Activated CD4-positive, alpha-beta T cell treated with anti-CD3 and anti-CD28 coated beads for 36 hours (primary cell): ENCODE results near the gene TLR1. TPM values are rescaled to one million over a fixed set of nuclear protein-coding genes. Genes with fewer than 3 reads are reported as not detected.

Source experiments
- ATAC-seq: fragments of 200-7000 bp; cut with Tn5 transposase; one replicate; pipeline ENCODE4 v1.10.0; 2021; ENCODE audit warnings: mild to moderate bottlenecking, moderate library complexity
- CTCF ChIA-PET: fragments of 350-600 bp; sonication (Branson Sonifier 250); formaldehyde crosslinking; loops from one replicate; lab custom pipeline; 2021; ENCODE audit warnings: antibody characterized with exemption; lab: Charles Lee
- POLR2A ChIA-PET: fragments of 350-600 bp; sonication (Branson Sonifier 250); formaldehyde crosslinking; loops from one replicate; lab custom pipeline; 2021; ENCODE audit warnings: antibody characterized with exemption, inconsistent platforms; lab: Charles Lee
- DNase-seq: peaks from one replicate; pipeline ENCODE4 v3.0.0-alpha.2; 2020
- H3K27ac Mint-ChIP-seq: one replicate; pipeline ENCODE4 v1.8.0; 2021; ENCODE audit warnings: mixed read lengths
- H3K27me3 Mint-ChIP-seq: one replicate; pipeline ENCODE4 v1.8.0; 2021; ENCODE audit warnings: mixed read lengths
- H3K36me3 Mint-ChIP-seq: one replicate; pipeline ENCODE4 v1.8.0; 2021; ENCODE audit warnings: low read depth, mixed read lengths
- H3K4me1 Mint-ChIP-seq: one replicate; pipeline ENCODE4 v1.8.0; 2021; ENCODE audit warnings: mixed read lengths
- H3K4me3 Mint-ChIP-seq: one replicate; pipeline ENCODE4 v1.8.0; 2021; ENCODE audit warnings: mild to moderate bottlenecking, moderate library complexity, mixed read lengths
- H3K9me3 Mint-ChIP-seq: one replicate; pipeline ENCODE4 v1.8.0; 2021; ENCODE audit warnings: low read depth, mixed read lengths
- intact Hi-C, 2 experiments: fragments of 100-400 bp; cut with DNase I in 1 of 2; cut with micrococcal nuclease in 1 of 2; formaldehyde crosslinking; loops; one replicate each; pipeline versions ENCODE4 v1.14.2 to v1.15.1; 2022 to 2024; cut with DNase I, micrococcal nuclease
- total RNA-seq, 2 experiments: library from RNA; stranded (reverse); gene quantifications; one replicate each; pipeline ENCODE4 v1.2.3, GENCODE V29; 2021

The TLR1 gene, protein sequence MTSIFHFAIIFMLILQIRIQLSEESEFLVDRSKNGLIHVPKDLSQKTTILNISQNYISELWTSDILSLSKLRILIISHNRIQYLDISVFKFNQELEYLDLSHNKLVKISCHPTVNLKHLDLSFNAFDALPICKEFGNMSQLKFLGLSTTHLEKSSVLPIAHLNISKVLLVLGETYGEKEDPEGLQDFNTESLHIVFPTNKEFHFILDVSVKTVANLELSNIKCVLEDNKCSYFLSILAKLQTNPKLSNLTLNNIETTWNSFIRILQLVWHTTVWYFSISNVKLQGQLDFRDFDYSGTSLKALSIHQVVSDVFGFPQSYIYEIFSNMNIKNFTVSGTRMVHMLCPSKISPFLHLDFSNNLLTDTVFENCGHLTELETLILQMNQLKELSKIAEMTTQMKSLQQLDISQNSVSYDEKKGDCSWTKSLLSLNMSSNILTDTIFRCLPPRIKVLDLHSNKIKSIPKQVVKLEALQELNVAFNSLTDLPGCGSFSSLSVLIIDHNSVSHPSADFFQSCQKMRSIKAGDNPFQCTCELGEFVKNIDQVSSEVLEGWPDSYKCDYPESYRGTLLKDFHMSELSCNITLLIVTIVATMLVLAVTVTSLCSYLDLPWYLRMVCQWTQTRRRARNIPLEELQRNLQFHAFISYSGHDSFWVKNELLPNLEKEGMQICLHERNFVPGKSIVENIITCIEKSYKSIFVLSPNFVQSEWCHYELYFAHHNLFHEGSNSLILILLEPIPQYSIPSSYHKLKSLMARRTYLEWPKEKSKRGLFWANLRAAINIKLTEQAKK
- total RNA-seq: 1 to 10 TPM; 1.5 to 1.7 TPM

DNA sequence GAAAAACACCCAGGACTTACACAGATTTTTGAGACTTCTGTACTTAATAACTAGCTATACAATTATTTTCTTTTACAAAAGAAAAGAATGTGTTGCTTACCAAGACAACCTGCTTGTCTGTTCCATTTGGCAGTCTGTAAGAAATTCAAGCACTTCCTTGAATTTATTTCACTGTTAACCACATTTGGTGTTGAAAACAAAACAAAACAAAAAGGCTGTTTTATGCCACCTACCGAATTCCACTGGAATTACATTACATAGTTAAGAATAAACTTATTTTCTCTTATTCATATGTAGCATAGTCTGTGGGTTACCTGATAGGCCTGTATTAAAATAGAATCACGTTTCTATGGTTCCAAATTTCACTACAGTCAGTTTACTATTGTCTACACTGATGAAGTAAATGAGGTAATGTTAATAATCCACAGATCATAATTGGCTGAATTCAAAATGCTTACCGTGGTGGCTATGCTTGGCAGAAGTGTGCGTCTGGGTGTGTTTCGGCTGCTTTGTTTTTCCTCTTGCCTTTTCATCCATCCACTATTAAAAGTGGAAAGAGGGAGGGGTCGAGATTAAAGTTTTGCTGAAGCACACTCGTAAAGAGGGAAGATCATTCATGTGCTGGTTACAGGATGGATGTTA lies at the start of gene TLR1:
TSS of gene TLR1 (minus strand) at position 138 of the 642 bp plus-strand sequence. CDS start 5,960 bp downstream, outside the sequence.
- H3K27me3 Mint-ChIP-seq: no peaks in the 10 kb centered on the region
- ATAC-seq: peak; percentile 82
- peaks cover 20% of the 10 kb centered on the region for H3K9me3 Mint-ChIP-seq
- H3K4me3 Mint-ChIP-seq: peak within 1 kb of the TSS; percentile 64
- ChIA-PET POLR2A (no interaction called here), CTCF (interaction anchor here (0.5 to 4.4 kb wide), 30 partner anchors 8 to 589 kb away, joined by 3 to 41 read pairs (median 4); partner anchors contain the start of genes TLR10, TLR6 and WDR19)
- intact Hi-C loops: loop anchor here (1.0 to 2.0 kb wide), 4 partner anchors 45 to 52 kb away; partner anchors contain the start of gene TLR6 (in 2 of the 2)
- DNase-seq: no peak
- peak within 1 kb of the TSS; percentile 88 for H3K27ac Mint-ChIP-seq
- H3K36me3 Mint-ChIP-seq: peaks cover 27% of the 10 kb centered on the region
- peaks cover 24% of the 10 kb centered on the region for H3K4me1 Mint-ChIP-seq

DNA sequence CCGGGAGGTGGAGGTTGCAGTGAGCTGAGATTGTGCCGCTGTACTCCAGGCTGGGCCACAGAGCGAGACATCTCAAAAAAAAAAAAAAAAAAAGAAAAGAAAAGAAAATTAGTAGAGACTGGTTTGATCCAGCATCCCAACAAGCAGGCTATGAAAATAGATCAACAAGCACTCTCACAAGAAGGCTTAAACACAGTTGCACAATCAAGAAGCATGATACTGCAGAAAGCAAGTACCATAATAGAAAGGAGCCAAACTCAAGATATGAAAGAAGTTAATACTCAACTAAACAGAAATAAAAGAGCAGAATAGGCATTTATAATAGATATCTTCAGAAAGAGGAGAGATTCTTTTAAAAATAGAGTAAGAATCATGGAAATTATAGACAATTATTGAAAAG lies 41.4 kb upstream of the TLR1 start:
- no peak for DNase-seq
- intact Hi-C loops: no loop called here
- Mint-ChIP-seq H3K9me3 (peaks cover 17% of the 10 kb centered on the region), H3K4me1 (no peaks in the 10 kb centered on the region), H3K4me3 (no peak overlapping the region), H3K27me3 (no peaks in the 10 kb centered on the region), H3K27ac (no peak overlapping the region), H3K36me3 (peaks cover 4% of the 10 kb centered on the region)
- ChIA-PET POLR2A (no interaction called here), CTCF (interaction anchor here (0.5 to 1.6 kb wide), 4 partner anchors 10 to 397 kb away, joined by 4 to 7 read pairs (median 6); no protein-coding TSS in a partner anchor)
- no peak for ATAC-seq

DNA sequence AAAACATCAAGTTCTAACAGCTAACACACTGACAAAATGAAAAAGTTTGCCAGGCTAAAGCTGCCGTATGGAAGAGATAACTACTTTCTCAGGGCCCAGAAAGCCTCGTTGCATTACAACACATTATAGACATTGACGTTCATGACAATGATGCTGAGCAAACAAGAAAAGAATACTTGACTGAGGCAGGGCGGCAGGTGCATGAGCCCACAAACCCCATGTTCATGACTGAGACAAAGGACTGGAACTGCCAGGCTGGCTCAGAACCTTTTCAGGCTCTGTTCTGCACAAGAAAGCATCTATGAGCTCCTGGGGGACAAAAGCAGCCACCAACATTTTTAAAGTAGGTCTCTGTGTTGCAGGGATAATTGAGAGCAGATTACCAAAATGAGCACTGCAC lies 38.4 kb upstream of the TLR1 start:
- ChIA-PET CTCF (interaction anchor here (1.1 kb wide), 1 partner anchor 84 kb away, joined by 5 read pairs; no protein-coding TSS in a partner anchor), POLR2A (interaction anchor here (0.7 kb wide), 1 partner anchor 679 kb away, joined by 4 read pairs; no protein-coding TSS in a partner anchor)
- no peaks in the 10 kb centered on the region for H3K36me3 Mint-ChIP-seq
- no peaks in the 10 kb centered on the region for H3K27me3 Mint-ChIP-seq
- ATAC-seq (no peak), DNase-seq (no peak)
- no peak overlapping the region for H3K27ac Mint-ChIP-seq
- peaks cover 7% of the 10 kb centered on the region for H3K4me1 Mint-ChIP-seq
- H3K4me3 Mint-ChIP-seq: no peak overlapping the region
- intact Hi-C loops: no loop called here
- H3K9me3 Mint-ChIP-seq: peaks cover 1% of the 10 kb centered on the region

DNA sequence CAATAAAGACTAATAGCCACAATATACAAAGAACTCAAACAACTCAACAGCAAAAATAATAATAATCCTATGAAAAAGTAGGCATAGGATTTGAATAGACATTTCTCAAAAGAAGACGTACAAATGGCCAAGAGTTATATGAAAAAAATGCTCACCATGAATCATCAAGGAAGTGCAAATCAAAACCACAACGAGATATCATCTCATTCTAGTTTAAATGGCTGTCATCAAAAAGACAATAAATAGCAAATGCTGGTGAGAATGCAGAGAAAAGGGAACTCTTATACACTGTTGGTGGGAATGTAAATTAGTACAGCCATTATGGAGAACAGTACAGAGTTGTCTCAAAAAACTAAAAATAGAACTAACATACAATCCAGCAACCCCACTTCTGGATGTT lies 33.3 kb upstream of the TLR1 start:
- POLR2A ChIA-PET: no interaction called here

DNA sequence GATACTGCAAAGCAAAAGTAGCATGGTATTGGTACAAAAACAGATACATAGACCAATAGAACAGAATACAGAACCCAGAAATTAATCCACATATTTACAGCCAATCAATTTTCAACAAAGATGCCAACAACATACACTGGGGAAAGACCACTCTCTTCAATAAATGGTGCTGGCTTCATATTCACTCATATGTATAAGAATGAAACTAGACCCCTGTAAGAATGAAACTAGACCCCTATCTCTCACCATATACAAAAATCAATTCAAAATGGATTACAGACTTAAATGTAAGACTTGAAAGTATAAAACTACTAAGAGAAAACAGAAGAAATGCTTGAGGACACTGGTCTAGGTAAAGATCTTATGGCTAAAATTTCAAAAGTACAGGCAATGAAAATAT lies 32.7 kb upstream of the TLR1 start:
- POLR2A ChIA-PET: no interaction called here
- Mint-ChIP-seq H3K27ac (no peak overlapping the region), H3K4me1 (peaks cover 17% of the 10 kb centered on the region), H3K27me3 (no peaks in the 10 kb centered on the region), H3K4me3 (no peak overlapping the region), H3K9me3 (peaks cover 11% of the 10 kb centered on the region), H3K36me3 (peaks cover 7% of the 10 kb centered on the region)
- DNase-seq: no peak
- intact Hi-C loops: no loop called here
- CTCF ChIA-PET: interaction anchor here (1.1 kb wide), 1 partner anchor 55 kb away, joined by 4 read pairs; the partner anchor contains the start of gene TLR10
- peak; percentile 44 for ATAC-seq

More for the DNA sequence above, 33.3 kb upstream of the TLR1 start:
- CTCF ChIA-PET: interaction anchor here (0.6 to 1.2 kb wide), 2 partner anchors 18 to 23 kb away, joined by 4 to 5 read pairs; no protein-coding TSS in a partner anchor
- H3K36me3 Mint-ChIP-seq: peaks cover 7% of the 10 kb centered on the region
- no peaks in the 10 kb centered on the region for H3K27me3 Mint-ChIP-seq
- peak; percentile 64 for ATAC-seq
- peaks cover 11% of the 10 kb centered on the region for H3K9me3 Mint-ChIP-seq
- intact Hi-C loops: no loop called here
- H3K4me1 Mint-ChIP-seq: peaks cover 17% of the 10 kb centered on the region
- no peak for DNase-seq
- H3K27ac Mint-ChIP-seq: no peak overlapping the region
- H3K4me3 Mint-ChIP-seq: no peak overlapping the region

DNA sequence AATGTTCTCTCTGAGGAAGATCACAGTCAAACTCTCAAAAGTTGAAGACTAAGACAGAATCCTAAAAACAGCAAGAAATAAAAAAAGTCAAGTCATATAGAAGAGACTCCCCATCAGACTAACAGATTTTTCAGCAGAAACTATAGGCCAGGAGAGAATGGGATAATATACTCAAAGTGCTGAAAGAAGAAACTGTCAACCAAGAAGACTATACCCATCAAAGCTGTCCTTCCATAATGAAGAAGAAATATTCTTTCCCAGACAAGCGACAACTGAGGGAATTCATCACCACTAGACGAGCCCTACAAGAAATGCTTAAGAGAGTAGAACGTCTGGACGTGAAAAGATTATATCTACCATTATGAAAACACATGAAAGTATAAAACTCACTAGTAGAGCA lies 30.0 kb upstream of the TLR1 start:
- Mint-ChIP-seq H3K27ac (no peak overlapping the region), H3K36me3 (peaks cover 7% of the 10 kb centered on the region), H3K9me3 (peaks cover 11% of the 10 kb centered on the region), H3K4me1 (peaks cover 17% of the 10 kb centered on the region), H3K27me3 (no peaks in the 10 kb centered on the region), H3K4me3 (no peak overlapping the region)
- intact Hi-C loops: no loop called here
- ATAC-seq (no peak), DNase-seq (no peak)
- ChIA-PET POLR2A (no interaction called here), CTCF (interaction anchor here (1.0 to 1.5 kb wide), 5 partner anchors 10 to 76 kb away, joined by 3 to 4 read pairs (median 3); partner anchors contain the start of gene TLR1)

DNA sequence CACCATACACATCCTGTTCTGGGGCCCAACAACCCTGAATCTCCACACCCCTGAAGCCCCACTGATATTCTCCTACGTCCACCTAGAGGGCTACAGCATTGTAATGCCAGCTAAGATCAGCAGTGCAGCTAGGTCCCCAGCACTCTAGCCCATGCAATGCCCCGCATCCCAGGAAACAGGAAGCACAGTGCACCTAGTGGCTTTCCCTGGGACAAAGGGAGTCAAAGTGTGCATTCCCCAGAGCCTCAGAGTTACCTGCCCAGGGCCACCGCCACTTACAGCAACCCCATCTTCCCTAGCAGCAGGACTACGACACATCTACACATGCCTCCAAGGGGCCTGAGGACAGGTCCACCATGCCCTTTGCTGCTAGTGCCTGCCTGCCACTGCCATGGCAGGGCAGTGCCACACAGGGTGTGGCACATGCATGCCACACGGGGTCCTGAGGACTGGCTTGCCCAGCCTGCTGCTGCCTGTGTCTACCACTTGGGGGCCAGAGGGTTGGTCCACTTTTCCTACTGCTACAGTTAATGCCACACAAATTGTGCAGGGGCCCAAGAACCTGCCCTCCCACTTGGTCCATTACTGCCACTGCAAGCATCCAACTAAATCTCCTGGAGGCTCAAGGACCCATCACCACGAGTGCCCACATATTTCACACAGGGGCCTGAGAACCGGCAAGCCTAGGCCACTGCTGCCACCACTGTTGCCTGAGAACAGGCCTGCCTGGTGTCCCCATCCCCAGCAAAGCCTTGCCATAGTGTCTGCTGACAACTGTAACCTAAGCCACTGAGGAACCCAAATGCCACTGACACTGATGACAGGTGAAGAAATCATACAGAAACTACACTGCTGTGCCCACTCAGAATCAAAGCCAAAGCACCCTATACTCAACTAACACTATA lies 28.3 kb upstream of the TLR1 start:
- H3K9me3 Mint-ChIP-seq: peaks cover 11% of the 10 kb centered on the region
- ChIA-PET POLR2A (no interaction called here), CTCF (interaction anchor here (0.6 to 1.2 kb wide), 2 partner anchors 74 to 87 kb away, joined by 3 to 4 read pairs; no protein-coding TSS in a partner anchor)
- no peak overlapping the region for H3K4me3 Mint-ChIP-seq
- ATAC-seq: no peak
- no peak overlapping the region for H3K27ac Mint-ChIP-seq
- H3K27me3 Mint-ChIP-seq: no peaks in the 10 kb centered on the region
- peaks cover 8% of the 10 kb centered on the region for H3K4me1 Mint-ChIP-seq
- intact Hi-C loops: no loop called here
- peaks cover 7% of the 10 kb centered on the region for H3K36me3 Mint-ChIP-seq
- peak; percentile 13 for DNase-seq

DNA sequence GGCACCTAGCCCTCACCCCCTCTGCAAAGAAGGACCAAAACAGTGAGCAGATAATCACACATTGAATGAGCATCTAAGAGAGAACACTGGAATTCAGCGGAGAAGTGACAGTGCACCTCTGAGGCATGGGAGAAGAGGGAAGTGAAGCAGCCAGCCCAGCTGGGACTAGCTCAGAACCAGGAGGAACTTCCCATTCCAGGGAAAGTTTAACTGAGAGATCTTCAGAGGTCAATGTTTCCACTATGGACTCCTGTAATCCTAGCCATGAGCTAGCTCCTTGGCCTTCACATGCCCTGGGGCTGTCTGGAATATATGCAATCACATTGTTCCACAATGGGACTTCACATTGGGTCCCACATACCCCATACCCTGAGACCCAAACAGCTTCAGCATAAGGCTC lies 27.6 kb upstream of the TLR1 start:
- ChIA-PET POLR2A (no interaction called here), CTCF (interaction anchor here (0.9 to 1.3 kb wide), 4 partner anchors 8 to 73 kb away, joined by 3 to 6 read pairs (median 3); no protein-coding TSS in a partner anchor)
- Mint-ChIP-seq H3K27ac (no peak overlapping the region), H3K4me1 (peaks cover 2% of the 10 kb centered on the region), H3K9me3 (peaks cover 11% of the 10 kb centered on the region), H3K4me3 (no peak overlapping the region), H3K36me3 (peaks cover 7% of the 10 kb centered on the region), H3K27me3 (no peaks in the 10 kb centered on the region)
- no peak for ATAC-seq
- no peak for DNase-seq
- intact Hi-C loops: no loop called here

DNA sequence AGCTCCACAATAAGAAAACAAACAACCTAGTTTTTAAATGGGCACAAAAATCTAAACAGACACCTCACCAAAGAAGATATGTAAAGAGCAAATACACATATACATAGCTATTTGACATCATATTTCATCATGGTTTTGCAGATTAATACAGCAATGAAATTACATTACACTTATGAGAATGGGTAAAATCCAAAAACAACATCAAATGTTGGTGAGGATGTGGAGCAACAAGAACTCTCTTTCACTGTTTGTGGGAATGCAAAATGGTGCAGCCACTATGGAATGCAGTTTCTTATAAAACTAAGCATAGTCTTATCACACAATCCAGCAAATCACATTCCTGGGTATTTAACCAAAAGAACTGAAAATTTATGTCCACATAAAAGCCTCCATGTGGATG lies 27.1 kb upstream of the TLR1 start:
- Mint-ChIP-seq H3K4me3 (no peak overlapping the region), H3K9me3 (peaks cover 11% of the 10 kb centered on the region)
- no peak for ATAC-seq

DNA sequence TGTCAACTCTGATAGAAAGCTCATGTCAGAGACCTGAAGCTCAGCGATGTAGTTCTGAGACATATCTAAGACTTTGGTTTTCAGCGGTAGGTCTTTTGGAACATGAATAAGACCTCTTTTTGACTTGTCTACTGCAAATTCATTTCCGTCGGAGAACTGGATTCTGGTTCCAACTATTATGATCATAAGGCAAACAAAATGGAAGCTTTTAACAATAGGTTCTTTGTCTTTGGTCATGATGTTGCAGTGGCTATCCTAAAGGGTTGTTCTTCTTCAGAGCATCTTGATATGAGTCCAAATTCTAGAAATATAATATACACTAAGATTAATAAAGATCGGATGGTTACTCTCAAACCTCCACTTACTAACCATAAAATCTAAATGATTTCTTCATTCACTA lies 24.6 kb upstream of the TLR1 start:
- Mint-ChIP-seq H3K4me1 (no peaks in the 10 kb centered on the region), H3K9me3 (peaks cover 3% of the 10 kb centered on the region), H3K27me3 (no peaks in the 10 kb centered on the region), H3K27ac (no peak overlapping the region), H3K36me3 (peaks cover 2% of the 10 kb centered on the region), H3K4me3 (no peak overlapping the region)
- intact Hi-C loops: no loop called here
- ATAC-seq (no peak), DNase-seq (no peak)
- ChIA-PET CTCF (interaction anchor here (1.4 to 2.7 kb wide), 3 partner anchors 25 to 47 kb away, joined by 4 to 10 read pairs (median 5); partner anchors contain the start of genes TLR1 and TLR10), POLR2A (interaction anchor here (0.6 kb wide), 1 partner anchor 1352 kb away, joined by 3 read pairs; no protein-coding TSS in a partner anchor)

More for the DNA sequence above, 27.1 kb upstream of the TLR1 start:
- intact Hi-C loops: no loop called here
- H3K27me3 Mint-ChIP-seq: no peaks in the 10 kb centered on the region
- no peak for DNase-seq
- H3K4me1 Mint-ChIP-seq: no peaks in the 10 kb centered on the region
- no peak overlapping the region for H3K27ac Mint-ChIP-seq
- H3K36me3 Mint-ChIP-seq: peaks cover 7% of the 10 kb centered on the region
- ChIA-PET POLR2A (no interaction called here), CTCF (interaction anchor here (0.7 to 2.7 kb wide), 8 partner anchors 9 to 72 kb away, joined by 3 to 10 read pairs (median 3); partner anchors contain the start of gene TLR1)
